H1 (cell line): ENCODE measurements around the gene CELSR1. TPM values are rescaled to one million over a fixed set of nuclear protein-coding genes. Genes with fewer than 3 reads are reported as not detected.

Experiments
- CBX5 ChIP-seq: fragments of 300-800, 300-1000 bp; sonication (generic); IDR thresholded peaks from 2 replicates; pipeline ENCODE4 v1.7.1; 2016; ENCODE audit warnings: antibody characterized with exemption, low read length, low read depth
- FOSL1 ChIP-seq: IDR thresholded peaks from 2 replicates; pipeline ENCODE4 v1.6.1; 2011; ENCODE audit warnings: mild to moderate bottlenecking, low read depth, low read length, moderate library complexity; ENCODE audit not compliant: insufficient read depth
- polyA plus RNA-seq, 7 experiments: library from polyadenylated mRNA; depleted of rRNA in 3 of 7; stranded (reverse) in 5 of 7; unstranded in 2 of 7; fragments of >200 nt in 5 of 7; fragments of 200-250 nt in 2 of 7; gene quantifications; 1 replicate in 5 of 7; 2 replicates in 1 of 7; 4 replicates in 1 of 7; pipeline versions ENCODE4 v1.2.1 to v1.2.3, GENCODE V29; 2011 to 2013; ENCODE audit warnings: missing spikeins in 2 of 7, mixed read lengths in 2 of 7
- total RNA-seq: library from RNA; stranded (reverse); fragmentation: NEBNext Ultra II Directional; extraction: Animal tissue kit (Norgen Biotek cat#: 25700); gene quantifications from 2 replicates; pipeline ENCODE4 v1.2.1, GENCODE V29; 2021

The CELSR1 gene
- total and polyA plus RNA-seq, 2 of the 8 experiments (the other 6 are each of a cell fraction or from before 2014, with no cell fraction given): 9.0 to 12.4 TPM

- TF ChIP-seq CBX5 (no peak), FOSL1 (no peak)
These were observed 184.6 kb downstream of the CELSR1 start (continued) for GRCh38 chr22:46352691-46353386.
